GM12874 (cell line): ENCODE measurements around the gene PUSL1.

Experiments used
- TF ChIP-seq, protein P1 (sequence below): IDR thresholded peaks from 2 replicates; pipeline ENCODE4 v1.5.1; 2011; ENCODE audit warnings: low read depth, mild to moderate bottlenecking, control low read depth, low read length, moderate library complexity; ENCODE audit not compliant: insufficient read depth

The PUSL1 gene

GRCh38 chr1:1273209-1273511, 35.2 kb upstream of the PUSL1 start:
- TF ChIP-seq, protein P1, sequence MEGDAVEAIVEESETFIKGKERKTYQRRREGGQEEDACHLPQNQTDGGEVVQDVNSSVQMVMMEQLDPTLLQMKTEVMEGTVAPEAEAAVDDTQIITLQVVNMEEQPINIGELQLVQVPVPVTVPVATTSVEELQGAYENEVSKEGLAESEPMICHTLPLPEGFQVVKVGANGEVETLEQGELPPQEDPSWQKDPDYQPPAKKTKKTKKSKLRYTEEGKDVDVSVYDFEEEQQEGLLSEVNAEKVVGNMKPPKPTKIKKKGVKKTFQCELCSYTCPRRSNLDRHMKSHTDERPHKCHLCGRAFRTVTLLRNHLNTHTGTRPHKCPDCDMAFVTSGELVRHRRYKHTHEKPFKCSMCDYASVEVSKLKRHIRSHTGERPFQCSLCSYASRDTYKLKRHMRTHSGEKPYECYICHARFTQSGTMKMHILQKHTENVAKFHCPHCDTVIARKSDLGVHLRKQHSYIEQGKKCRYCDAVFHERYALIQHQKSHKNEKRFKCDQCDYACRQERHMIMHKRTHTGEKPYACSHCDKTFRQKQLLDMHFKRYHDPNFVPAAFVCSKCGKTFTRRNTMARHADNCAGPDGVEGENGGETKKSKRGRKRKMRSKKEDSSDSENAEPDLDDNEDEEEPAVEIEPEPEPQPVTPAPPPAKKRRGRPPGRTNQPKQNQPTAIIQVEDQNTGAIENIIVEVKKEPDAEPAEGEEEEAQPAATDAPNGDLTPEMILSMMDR, result no peak

DNA sequence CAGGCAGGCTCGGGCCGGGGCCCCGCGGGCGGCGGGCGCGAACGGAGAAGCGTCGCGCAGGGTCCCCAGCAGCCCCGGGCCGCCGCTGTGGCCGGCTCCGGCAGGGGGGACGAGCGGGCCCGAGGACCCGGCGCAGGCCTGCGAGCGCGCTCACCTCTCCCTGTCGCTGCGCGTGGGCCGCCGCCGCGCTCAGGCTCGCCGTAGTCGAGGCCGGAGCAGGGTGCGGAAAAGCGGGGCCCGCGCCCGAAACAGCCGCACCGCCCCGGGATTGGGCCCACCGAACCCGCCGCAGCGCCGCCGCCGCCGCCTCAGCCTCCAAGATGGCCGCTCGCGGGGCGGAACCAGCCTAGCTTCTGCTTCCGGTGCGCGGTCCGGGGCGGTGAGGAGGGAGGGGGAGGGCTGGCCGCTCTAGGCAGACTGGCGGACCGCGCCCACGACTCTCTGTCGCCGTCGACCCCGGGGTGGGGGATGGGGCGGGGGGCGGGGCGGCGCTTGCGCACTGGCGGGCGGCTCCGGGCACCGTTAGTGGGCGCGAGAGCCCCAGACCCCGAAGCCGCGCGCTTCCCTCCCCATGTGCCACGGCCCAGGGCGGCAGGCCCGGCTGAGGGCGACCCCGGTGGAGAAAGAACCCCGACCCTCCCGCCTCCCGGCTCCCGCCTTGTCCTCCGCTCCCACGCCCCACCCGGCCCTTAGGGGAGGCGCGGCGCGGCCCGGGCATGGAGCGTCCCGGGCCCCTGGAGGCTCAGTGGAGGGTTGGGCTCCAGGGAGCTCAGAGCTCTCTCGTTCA, 34.7 kb upstream of the PUSL1 start, which contains the start of gene UBE2J2:
UBE2J2 (minus strand) TSS at position 343 of the 787 bp plus-strand sequence. CDS start 5,862 bp downstream, outside the sequence.
- TF ChIP-seq, protein P1, result 0 out of 2 replicates have a peak, but pooled peaks have one; percentile 3

DNA sequence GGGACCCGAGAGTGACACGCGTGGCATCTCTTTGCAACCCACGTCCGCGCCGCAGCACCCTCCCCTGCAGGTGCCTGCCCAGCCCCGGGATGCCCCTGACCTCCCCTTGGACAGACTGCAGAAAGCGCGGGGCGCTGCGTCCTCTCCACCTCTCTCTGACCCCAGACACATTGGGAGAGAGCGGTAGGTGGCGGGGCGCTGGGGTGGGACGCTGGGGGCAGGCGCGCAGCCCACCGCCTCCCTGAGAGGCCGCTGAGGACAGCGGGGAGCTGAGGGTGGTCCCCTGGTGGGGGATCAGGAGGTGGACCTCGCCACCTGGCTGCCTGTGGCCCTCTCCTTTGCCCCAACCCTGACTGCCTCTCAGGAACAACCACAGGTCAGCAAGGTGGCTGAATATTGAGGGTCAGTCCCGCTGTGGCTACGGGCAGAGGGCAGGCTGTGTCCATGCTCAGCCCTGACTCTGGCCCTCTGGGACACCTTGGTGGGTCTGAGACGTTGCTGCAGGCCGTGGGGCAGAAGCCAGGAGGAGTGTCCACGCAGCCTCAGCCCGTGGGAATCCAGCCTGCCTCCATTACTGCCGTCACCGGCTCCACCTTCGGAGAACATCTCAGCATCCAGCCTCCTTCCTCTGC, 34.0 kb upstream of the PUSL1 start:
- TF ChIP-seq, protein P1, result no peak

- TF ChIP-seq, protein P1, result no peak
Measured at GRCh38 chr1:1274931-1275431, 33.4 kb upstream of the PUSL1 start.

DNA sequence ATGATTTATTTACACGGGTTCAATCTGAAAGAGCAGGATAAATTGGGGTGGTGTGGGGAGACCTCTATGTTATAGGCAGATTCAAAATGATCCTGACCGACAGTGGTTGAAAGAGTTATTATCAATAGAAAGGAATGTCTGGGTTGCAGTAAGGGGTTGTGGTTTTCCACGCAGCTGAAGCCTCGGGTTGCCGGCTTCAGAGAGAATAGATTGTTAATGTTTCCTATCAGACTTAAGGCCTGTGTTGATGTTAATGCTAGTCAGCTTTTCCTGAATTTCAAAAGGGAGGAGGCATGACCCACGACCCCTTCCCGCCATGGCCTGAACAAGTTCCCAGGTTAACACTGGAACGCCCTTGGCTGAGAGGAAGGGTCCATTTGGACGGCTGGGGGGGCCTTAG, 32.6 kb upstream of the PUSL1 start:
- TF ChIP-seq, protein P1, result no peak

- TF ChIP-seq, protein P1, result no peak
Measured at GRCh38 chr1:1278620-1279019, 29.8 kb upstream of the PUSL1 start.

GRCh38 chr1:1279028-1279427, 29.4 kb upstream of the PUSL1 start:
- TF ChIP-seq, protein P1, result no peak
